Measurements from ENCODE around the gene ZSCAN5B. TPM values are rescaled to one million over a fixed set of nuclear protein-coding genes. Genes with fewer than 3 reads are reported as not detected.
"Not testable (repeated sequence)": the region's sequence is repeated elsewhere in the genome, so short reads cannot be mapped to it uniquely, and the experiment has no call there.

The ZSCAN5B gene
- total and polyA plus RNA-seq, 12 donors = 0.06 TPM; not detected in 11

GRCh38 chr19:56211718-56212117 is 14.1 kb upstream of the ZSCAN5B start:
- Histone ChIP-seq H3K36me3 (no peaks in the 10 kb centered on the region), H3K27ac (no peak overlapping the region), H3K4me3 (no peak overlapping the region), H3K27me3 (peaks cover 0 to 11% (median 4%) of the 10 kb centered on the region in 7 donors), H3K4me1 (peaks cover 0 to under 1% (median 0%) of the 10 kb centered on the region in 9 donors), H3K9me3 (no peaks in the 10 kb centered on the region)
- no peak for DNase-seq
- TF ChIP-seq CTCF (IDR thresholded peaks at IDR 0.05) = no peak
- intact Hi-C loops (cut with DNase I) = no loop called here
- WGBS, 2 donors = 67 to 77% methylated on average over 4 of the region's 4 CpGs
- ATAC-seq = no peak

- ATAC-seq; intact Hi-C loops (cut with DNase I); H3K27ac ChIP-seq; H3K9me3 ChIP-seq; H3K4me3 ChIP-seq; H3K4me1 ChIP-seq; DNase-seq; H3K36me3 ChIP-seq: not testable (repeated sequence)
- WGBS, 2 donors = 88 to 91% methylated on average over 9 of the region's 9 CpGs
- H3K27me3 ChIP-seq = peaks cover 0 to 10% (median 3%) of the 10 kb centered on the region in 7 donors
Observed at GRCh38 chr19:56210036-56210435, 12.5 kb upstream of the ZSCAN5B start.

- WGBS, 2 donors = 70 to 73% methylated on average over 12 of the region's 12 CpGs
Observed at GRCh38 chr19:56209091-56209490, 11.5 kb upstream of the ZSCAN5B start.

GRCh38 chr19:56207581-56207980 is 10.0 kb upstream of the ZSCAN5B start:
- 68 to 70% methylated on average over 5 of the region's 5 CpGs for WGBS, 2 donors
- H3K36me3 ChIP-seq; ATAC-seq; DNase-seq; H3K4me3 ChIP-seq; H3K27ac ChIP-seq; H3K4me1 ChIP-seq; H3K9me3 ChIP-seq; intact Hi-C loops (cut with DNase I): not testable (repeated sequence)
- peaks cover 0 to 12% (median 0%) of the 10 kb centered on the region in 7 donors for H3K27me3 ChIP-seq

More at GRCh38 chr19:56209091-56209490, 11.5 kb upstream of the ZSCAN5B start:
- H3K4me3 ChIP-seq = no peak overlapping the region
- intact Hi-C loops (cut with DNase I) = no loop called here
- H3K27ac ChIP-seq = no peak overlapping the region
- TF ChIP-seq CTCF (IDR thresholded peaks at IDR 0.05) = no peak
- no peaks in the 10 kb centered on the region for H3K9me3 ChIP-seq
- DNase-seq (no peak), ATAC-seq (no peak)
- no peaks in the 10 kb centered on the region for H3K4me1 ChIP-seq
- no peaks in the 10 kb centered on the region for H3K36me3 ChIP-seq
- H3K27me3 ChIP-seq = peaks cover 0 to 11% (median 0%) of the 10 kb centered on the region in 7 donors

- no peak for TF ChIP-seq CTCF (IDR thresholded peaks at IDR 0.05)
- intact Hi-C loops (cut with DNase I) = no loop called here
Observed at GRCh38 chr19:56201973-56202372, 4.4 kb upstream of the ZSCAN5B start, which contains the start of gene ZSCAN5C. Gene ZSCAN5C, plus strand, starts transcription at chr19:56202273. Its CDS starts 3,641 bp downstream, at chr19:56205914.

More at GRCh38 chr19:56201973-56202372, 4.4 kb upstream of the ZSCAN5B start, which contains the start of gene ZSCAN5C:
- H3K9me3 ChIP-seq = no peaks in the 10 kb centered on the region
- no peak for ATAC-seq
- H3K27ac ChIP-seq = no peak within 1 kb of the TSS
- H3K27me3 ChIP-seq = peaks cover 0 to 13% (median 0%) of the 10 kb centered on the region in 7 donors
- DNase-seq = no peak
- H3K36me3 ChIP-seq = no peaks in the 10 kb centered on the region
- H3K4me3 ChIP-seq = no peak within 1 kb of the TSS
- WGBS, 2 donors = 52 to 58% methylated on average over 3 of the region's 3 CpGs
- H3K4me1 ChIP-seq = no peaks in the 10 kb centered on the region
